ENCODE data around the gene C1orf159.
"Not testable (repeated sequence)": the region's sequence is repeated elsewhere in the genome, so short reads cannot be mapped to it uniquely, and the experiment has no call there.

C1orf159 gene

GRCh38 chr1:1118011-1118875 lies 2.4 kb upstream of the C1orf159 start:
- DNase-seq (ENCODE audit: low read depth): no peak

- DNase-seq (ENCODE audit: low read depth): no peak
These were observed 1.6 kb upstream of the C1orf159 start for GRCh38 chr1:1117469-1117831.

- DNase-seq (ENCODE audit: low read depth): no peak
These were observed 996 bp upstream of the C1orf159 start for GRCh38 chr1:1116701-1117468.

DNA sequence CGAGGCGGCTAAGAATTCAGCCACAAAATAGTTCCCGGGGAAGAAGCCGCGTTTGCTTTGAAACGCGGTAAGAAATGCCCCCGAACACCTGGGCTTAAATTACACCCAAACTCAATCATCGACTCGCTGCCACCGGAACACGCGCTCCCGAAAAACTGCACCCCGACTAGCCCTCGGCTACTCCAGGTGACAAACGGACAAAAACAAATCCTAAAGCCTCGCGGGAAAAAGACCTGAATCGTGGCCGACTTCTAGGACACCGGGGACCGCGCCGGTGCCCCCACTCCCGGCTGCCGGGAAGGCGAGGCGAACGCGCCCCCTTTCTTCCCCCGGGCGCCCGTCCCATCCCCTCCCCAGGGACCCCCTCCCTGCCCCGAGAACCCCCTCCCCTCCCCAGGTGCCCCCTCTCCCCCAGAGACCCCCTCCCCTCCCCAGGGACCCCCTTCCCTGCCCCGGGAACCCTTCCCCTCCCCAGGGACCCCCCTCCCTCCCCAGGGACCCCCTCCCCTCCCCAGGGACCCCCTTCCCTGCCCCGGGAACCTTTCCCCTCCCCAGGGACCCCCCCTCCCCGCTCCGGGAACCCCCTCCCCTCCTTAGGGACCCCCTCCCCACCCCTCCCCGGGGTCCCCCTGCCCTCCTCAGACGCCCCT lies 628 bp downstream of the C1orf159 start:
- no peak for DNase-seq (ENCODE audit: low read depth)

DNA sequence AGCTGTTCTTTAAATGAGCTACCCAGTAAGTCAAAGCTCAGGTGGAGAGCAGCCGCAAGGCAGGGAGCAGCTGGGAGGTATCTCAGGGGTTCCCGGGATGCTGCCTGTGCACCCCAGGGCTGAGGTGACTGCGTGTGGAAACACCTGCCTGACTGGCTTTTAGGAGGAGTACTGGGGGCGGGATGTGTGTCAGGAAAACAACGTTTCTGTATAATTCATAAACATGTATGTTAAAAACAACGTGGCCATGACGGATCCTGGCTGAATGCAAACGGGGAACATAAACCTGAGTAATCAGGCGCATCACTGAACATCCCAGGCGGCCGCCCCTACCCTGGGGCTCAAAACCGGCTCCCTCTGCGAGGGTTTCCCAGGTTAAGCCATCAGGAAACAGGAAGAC lies 1.5 kb downstream of the C1orf159 start:
- DNase-seq (ENCODE audit: low read depth): no peak

DNA sequence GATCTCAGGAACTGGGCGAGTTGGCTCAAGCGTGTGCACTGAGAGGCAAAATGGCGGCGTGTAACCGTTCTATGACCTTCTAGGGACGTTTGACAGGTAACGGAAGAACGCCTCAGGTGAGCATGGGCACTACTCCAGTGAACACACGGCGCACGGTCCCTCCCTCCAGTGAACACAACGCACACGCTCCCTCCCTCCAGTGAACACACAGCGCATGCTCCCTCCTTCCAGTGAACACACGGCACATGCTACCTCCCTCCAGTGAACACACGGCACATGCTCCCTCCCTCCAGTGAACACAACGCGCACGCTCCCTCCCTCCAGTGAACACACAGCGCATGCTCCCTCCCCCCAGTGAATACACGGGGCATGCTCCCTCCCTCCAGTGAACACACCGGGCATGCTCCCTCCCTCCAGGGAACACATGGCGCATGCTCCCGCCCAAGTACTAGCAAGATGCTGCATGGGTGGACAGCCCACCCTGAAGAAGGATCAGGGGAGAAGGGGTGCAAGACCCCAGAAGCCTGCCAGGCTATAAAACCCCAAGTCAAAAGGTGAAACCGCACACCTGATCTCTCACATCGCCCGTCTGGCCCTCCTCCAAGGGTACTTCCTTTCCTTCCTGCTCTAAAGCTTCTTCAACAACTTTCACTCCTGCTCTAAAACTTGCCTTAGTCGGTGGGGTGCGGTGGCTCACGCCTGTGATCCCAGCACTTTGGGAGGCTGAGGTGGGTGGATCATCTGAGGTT lies 3.5 kb downstream of the C1orf159 start:
- no peak for DNase-seq (ENCODE audit: low read depth)

DNA sequence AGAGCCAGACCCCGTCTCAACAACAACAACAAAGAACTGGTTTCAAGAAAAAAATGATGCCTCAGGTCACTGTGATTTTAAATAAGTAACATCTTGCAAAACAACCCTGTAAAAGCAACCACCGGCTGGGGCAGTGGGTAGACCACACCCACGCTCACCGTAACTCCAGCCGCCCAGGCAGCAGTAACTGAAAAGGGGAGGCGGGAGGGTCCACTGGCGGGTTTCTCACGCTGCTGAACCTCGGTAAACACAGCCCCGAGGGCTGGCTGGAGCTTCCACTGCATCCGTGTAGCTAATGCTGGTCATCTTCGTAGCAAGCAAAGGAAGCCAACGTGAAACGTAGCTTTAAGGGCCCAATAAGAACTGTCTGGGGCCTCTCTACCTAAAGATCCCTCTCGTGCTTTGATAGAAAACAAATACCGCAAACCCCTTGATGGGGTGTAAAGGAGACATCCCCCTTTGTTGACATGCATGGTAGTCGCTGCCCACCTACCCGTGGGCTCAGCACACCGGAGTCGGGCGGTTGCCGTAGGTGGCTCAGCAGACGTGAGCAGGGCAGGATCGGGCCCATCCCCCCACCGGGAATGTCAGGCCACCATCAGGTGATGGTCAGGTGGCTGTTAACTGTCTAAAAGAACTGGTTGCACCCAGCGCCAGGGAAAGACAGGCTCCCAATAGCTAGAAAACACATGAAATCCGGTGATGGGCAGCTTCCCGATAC lies 4.2 kb downstream of the C1orf159 start:
- DNase-seq (ENCODE audit: low read depth): no peak

- DNase-seq (ENCODE audit: low read depth): no peak
These were observed 5.3 kb downstream of the C1orf159 start for GRCh38 chr1:1110561-1110971.

- DNase-seq (ENCODE audit: low read depth): no peak
These were observed 6.1 kb downstream of the C1orf159 start for GRCh38 chr1:1109743-1110142.

DNA sequence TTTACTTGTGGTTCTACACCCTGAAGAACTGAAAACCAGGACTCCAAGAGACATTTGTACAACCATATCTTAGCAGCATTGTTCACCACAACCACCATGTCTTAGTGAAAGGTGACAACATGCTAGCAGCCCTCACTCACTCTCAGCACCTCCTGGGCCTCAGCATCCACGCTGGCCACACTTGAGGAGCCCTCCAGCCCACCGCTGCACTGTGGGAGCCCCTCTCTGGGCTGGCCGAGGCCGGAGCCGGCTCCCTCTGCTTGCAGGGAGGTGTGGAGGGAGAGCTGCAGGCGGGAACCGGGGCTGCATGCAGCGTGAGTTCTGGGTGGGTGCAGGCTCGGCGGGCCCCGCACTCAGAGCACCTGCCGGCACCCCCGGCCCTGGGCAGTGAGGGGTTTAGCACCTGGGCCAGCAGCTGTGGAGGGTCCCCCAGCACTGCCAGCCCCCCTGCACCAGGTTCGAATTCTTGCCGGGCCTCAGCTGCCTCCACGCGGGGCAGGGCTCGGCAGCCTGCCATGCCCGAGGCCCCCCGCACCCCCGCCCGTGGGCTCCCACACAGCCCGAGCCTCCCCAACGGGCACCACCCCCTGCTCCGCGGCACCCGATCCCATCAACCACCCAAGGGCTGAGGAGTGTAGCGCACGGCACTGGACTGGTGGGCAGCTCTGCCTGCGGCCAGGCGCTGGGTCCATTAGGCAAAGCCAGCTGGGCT lies 9.2 kb downstream of the C1orf159 start:
- DNase-seq (ENCODE audit: low read depth): no peak

GRCh38 chr1:1104152-1104551 lies 11.7 kb downstream of the C1orf159 start:
- DNase-seq (ENCODE audit: low read depth): not testable (repeated sequence)

DNA sequence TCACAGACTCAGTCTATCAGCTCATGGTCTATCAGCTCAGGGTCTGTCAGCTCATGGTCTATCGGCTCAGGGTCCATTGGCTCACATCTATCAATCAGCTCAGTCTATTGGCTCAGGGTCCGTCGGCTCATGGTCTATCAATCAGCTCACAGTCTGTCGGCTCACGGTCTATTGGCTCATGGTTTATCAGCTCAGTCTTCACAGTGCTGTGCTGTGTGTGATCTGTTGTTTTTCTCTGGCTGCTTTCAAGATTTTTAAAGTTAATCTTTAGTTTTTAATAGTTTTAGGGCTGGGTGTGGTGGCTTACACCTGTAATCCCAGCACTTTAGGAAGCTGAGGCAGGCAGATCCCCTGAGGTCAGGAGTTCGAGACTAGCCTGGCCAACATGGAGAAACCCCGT lies 14.4 kb downstream of the C1orf159 start:
- DNase-seq (ENCODE audit: low read depth): no peak

- no peak for DNase-seq (ENCODE audit: low read depth)
These were observed 15.6 kb downstream of the C1orf159 start for GRCh38 chr1:1100296-1100695.

- no peak for DNase-seq (ENCODE audit: low read depth)
These were observed 16.2 kb downstream of the C1orf159 start for GRCh38 chr1:1099506-1100183.

GRCh38 chr1:1098681-1099421 lies 17.0 kb downstream of the C1orf159 start:
- no peak for DNase-seq (ENCODE audit: low read depth)

DNA sequence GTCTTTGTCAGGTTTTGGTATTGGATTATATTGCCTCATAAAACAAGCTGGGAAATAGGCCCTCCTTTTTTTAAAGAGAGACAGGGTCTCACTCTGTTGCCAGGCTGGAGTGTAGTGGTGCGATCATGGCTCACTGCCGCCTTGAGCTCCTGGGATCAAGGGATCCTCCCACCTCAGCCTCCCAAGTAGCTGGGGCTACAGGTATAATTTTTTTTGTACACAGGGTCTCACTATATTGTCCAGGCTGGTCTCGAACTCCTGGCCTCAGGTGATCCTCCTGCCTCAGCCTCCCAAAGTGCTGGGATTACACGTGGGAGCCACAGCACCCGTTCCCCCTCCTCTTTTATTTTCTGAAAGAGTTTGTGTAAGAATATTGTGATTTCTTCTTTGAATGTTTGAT lies 19.8 kb downstream of the C1orf159 start:
- not testable (repeated sequence) for DNase-seq (ENCODE audit: low read depth)

- DNase-seq (ENCODE audit: low read depth): no peak
These were observed 20.9 kb downstream of the C1orf159 start for GRCh38 chr1:1094981-1095380.

GRCh38 chr1:1093610-1093943 lies 22.3 kb downstream of the C1orf159 start:
- no peak for DNase-seq (ENCODE audit: low read depth)

GRCh38 chr1:1092894-1093609 lies 22.8 kb downstream of the C1orf159 start:
- no peak for DNase-seq (ENCODE audit: low read depth)
